Loucy (cell line): ENCODE data around the gene LDB3.

Experiments
- EZH2phosphoT487 ChIP-seq: fragments of 200-600 bp; IDR thresholded peaks from 2 replicates; pipeline ENCODE4 v1.6.1; 2018; ENCODE audit warnings: antibody characterized with exemption, mild to moderate bottlenecking, moderate library complexity, borderline replicate concordance
- TF ChIP-seq, protein P1 (sequence below): fragments of 200-600 bp; sonication (generic); conservative IDR thresholded peaks from 2 replicates; pipeline ENCODE4 v1.5.1; 2014; ENCODE audit warnings: mild to moderate bottlenecking, antibody characterized with exemption, low read length

DNA sequence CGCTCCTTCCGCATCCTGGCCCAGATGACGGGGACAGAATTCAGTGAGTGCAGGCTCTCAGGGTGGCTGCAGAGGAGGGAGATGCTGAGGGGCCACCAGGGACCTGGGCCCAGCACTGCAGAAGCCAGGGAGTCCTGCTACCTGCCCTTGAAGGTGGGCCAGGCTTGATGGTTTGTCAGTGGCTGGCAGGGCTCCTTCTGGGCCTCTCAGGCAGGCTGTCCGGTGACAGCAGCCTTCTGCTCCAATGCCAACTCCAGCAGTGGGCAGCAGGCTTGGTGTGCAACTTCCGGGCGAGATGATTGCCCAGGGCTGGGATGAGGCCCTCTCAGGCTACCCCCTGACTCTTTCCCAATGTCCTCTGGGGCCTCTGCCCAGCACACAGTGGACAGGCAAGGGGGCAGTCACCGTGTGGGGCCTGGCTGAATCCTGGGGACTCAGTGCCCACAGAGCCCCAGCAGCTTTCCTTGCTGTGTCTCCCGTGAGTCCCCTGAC lies 23.8 kb downstream of the LDB3 start:
- TF ChIP-seq, protein P1, sequence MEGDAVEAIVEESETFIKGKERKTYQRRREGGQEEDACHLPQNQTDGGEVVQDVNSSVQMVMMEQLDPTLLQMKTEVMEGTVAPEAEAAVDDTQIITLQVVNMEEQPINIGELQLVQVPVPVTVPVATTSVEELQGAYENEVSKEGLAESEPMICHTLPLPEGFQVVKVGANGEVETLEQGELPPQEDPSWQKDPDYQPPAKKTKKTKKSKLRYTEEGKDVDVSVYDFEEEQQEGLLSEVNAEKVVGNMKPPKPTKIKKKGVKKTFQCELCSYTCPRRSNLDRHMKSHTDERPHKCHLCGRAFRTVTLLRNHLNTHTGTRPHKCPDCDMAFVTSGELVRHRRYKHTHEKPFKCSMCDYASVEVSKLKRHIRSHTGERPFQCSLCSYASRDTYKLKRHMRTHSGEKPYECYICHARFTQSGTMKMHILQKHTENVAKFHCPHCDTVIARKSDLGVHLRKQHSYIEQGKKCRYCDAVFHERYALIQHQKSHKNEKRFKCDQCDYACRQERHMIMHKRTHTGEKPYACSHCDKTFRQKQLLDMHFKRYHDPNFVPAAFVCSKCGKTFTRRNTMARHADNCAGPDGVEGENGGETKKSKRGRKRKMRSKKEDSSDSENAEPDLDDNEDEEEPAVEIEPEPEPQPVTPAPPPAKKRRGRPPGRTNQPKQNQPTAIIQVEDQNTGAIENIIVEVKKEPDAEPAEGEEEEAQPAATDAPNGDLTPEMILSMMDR, result no peak
- TF ChIP-seq EZH2phosphoT487, result no peak
